Stimulated activated effector memory CD8-positive, alpha-beta T cell treated with anti-CD3 and anti-CD28 coated beads, Interleukin-12 subunit alpha, Interleukin-12 subunit beta, amount 100 ng/mL, for 72 hours (primary cell): ENCODE measurements around the gene SPNS3.
A peak's percentile ranks its signal among the peaks of the same experiment; 100 is the strongest.

Experiments used
- ATAC-seq: fragments of 150-1000 bp; cut with Tn5 transposase; 2 replicates; pipeline ENCODE4 v1.10.0; 2021
- DNase-seq, 2 donors: peaks; one replicate each; pipeline ENCODE4 v3.0.0; 2021 to 2022; ENCODE audit warnings: low spot score in 2 of 2
- H3K27ac Mint-ChIP-seq: one replicate; pipeline ENCODE4 v1.8.0; 2022; ENCODE audit warnings: mild to moderate bottlenecking, mixed read lengths
- H3K36me3 Mint-ChIP-seq: one replicate; pipeline ENCODE4 v1.8.0; 2022; ENCODE audit warnings: mild to moderate bottlenecking, mixed read lengths
- H3K4me1 Mint-ChIP-seq: one replicate; pipeline ENCODE4 v1.8.0; 2022; ENCODE audit warnings: mixed read lengths
- H3K4me3 Mint-ChIP-seq: one replicate; pipeline ENCODE4 v1.8.0; 2022; ENCODE audit warnings: mild to moderate bottlenecking, mixed read lengths
- H3K9me3 Mint-ChIP-seq: one replicate; pipeline ENCODE4 v1.8.0; 2022; ENCODE audit warnings: mixed read lengths

Gene SPNS3

DNA sequence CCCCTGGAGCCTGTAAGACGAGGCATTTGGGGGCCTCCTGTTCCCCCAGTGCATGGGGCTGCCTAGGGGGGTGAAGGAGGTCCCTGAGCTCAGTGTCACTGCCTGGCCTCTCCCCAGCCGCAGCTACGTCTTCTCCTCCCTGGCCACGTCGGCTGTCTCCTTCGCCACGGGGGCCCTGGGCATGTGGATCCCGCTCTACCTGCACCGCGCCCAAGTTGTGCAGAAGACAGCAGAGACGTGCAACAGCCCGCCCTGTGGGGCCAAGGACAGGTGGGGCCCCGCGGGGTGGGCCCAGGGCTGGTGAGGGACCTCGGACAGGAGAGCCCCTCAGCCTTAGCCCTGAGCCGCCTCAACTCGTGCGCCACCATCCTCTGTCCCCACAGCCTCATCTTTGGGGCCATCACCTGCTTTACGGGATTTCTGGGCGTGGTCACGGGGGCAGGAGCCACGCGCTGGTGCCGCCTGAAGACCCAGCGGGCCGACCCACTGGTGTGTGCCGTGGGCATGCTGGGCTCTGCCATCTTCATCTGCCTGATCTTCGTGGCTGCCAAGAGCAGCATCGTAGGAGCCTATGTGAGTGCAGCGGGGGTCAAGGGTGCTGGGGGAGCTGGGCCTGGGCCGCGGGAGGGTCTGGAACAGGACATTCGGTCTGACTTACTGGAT lies 99.3 kb downstream of the SPNS3 start:
- H3K4me3 Mint-ChIP-seq: no peak overlapping the region
- no peak overlapping the region for H3K27ac Mint-ChIP-seq
- ATAC-seq: no peak

GRCh38 chr17:4533523-4534504 lies 100.1 kb downstream of the SPNS3 start:
- Mint-ChIP-seq H3K4me1 (no peaks in the 10 kb centered on the region), H3K36me3 (peaks cover 15% of the 10 kb centered on the region), H3K9me3 (no peaks in the 10 kb centered on the region), H3K27ac (no peak overlapping the region), H3K4me3 (no peak overlapping the region)
- DNase-seq (no peak), ATAC-seq (no peak)

More for the DNA sequence above, 99.3 kb downstream of the SPNS3 start:
- Mint-ChIP-seq H3K36me3 (peaks cover 13% of the 10 kb centered on the region), H3K9me3 (no peaks in the 10 kb centered on the region), H3K4me1 (no peaks in the 10 kb centered on the region)
- no peak for DNase-seq

DNA sequence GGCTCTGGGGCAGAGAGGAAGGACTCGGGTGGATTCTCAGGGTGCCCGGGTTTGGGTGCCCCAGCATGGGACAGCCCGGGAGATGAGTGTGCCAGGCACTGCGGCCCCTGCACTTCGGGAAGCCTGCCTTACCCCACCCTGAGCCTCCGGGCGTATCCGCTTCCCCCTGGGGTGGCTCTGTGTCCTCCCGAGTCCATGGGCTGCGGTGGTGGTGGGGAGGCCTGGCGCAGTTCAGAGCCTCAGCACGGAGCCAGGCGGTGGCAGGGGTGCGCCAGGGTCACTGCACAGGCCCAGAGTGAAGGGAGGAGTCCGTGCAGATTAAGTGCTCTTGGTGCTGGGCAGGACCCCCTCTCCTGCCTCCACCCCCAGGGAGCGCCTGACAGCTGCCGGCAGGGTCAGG lies 100.8 kb downstream of the SPNS3 start:
- Mint-ChIP-seq H3K4me3 (no peak overlapping the region), H3K4me1 (no peaks in the 10 kb centered on the region), H3K27ac (no peak overlapping the region), H3K9me3 (no peaks in the 10 kb centered on the region), H3K36me3 (peaks cover 22% of the 10 kb centered on the region)
- DNase-seq (no peak), ATAC-seq (no peak)

DNA sequence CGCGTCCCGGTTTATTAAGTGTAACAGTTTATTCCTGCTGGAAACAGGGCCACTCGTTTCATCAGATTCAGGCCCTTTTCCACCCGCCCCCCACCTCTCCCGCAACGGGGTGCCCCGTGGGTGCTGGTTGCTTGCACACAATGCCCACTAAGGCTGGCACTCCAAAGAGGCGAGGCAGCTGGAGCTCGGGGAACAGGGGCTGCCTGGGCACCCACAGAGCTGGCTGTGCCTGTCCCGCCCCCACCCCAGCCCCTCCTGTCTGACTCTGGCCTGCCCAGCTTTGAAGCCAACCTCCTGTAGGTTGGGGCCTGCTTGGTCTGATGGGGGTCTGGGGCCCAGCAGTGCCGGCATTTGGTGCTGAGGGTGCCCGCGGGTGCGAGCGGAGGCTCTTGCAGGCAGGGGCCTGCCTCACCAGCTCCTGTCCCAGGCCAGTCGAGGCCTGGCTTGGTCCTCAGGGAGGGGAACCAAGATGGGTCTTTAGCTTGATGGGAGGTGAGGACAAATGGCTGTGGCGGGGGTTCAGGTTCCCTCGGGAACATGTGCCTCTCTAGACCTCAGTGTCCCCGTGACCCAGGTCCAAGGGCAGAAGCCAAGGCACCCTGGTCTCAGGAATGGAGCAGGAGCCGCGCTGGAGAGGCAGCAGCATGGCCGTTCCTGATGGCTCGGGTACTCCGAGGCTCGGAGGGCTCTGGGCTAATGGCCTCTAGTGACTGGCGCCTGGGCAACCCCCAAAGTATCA lies 101.4 kb downstream of the SPNS3 start:
- Mint-ChIP-seq H3K36me3 (peaks cover 28% of the 10 kb centered on the region), H3K9me3 (no peaks in the 10 kb centered on the region), H3K27ac (peak overlapping the region; percentile 55), H3K4me1 (no peaks in the 10 kb centered on the region), H3K4me3 (no peak overlapping the region)
- DNase-seq (no peak), ATAC-seq (no peak)

- Mint-ChIP-seq H3K36me3 (peaks cover 35% of the 10 kb centered on the region), H3K27ac (peak overlapping the region; percentile 55), H3K4me1 (no peaks in the 10 kb centered on the region), H3K9me3 (no peaks in the 10 kb centered on the region), H3K4me3 (no peak overlapping the region)
- no peak for ATAC-seq
- DNase-seq: no peak
These were observed 102.0 kb downstream of the SPNS3 start for GRCh38 chr17:4535667-4536258.

DNA sequence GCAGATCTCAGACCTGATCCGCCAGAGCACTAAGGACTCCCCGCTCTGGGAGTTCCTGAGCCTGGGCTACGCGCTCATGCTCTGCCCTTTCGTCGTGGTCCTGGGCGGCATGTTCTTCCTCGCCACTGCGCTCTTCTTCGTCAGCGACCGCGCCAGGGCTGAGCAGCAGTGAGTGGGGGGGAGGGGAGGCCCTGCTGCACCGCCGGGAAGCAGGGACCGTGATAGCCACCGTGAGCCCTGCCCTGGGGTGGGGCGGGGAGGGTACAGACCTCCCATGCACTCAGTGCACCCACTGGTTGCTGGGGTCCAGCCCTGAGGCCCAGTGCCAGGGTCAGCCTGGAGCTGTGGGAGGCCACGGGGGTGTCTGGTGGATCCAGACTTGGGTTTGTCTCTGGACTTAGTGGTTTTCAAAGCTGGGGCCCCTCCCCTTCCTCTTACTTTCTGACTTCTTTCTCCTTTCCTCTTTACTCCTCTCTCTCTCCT lies 102.6 kb downstream of the SPNS3 start:
- ATAC-seq (peak; percentile 3), DNase-seq (no peak)
- peaks cover 39% of the 10 kb centered on the region for H3K36me3 Mint-ChIP-seq
- no peak overlapping the region for H3K4me3 Mint-ChIP-seq
- H3K9me3 Mint-ChIP-seq: no peaks in the 10 kb centered on the region
- H3K27ac Mint-ChIP-seq: no peak overlapping the region
- H3K4me1 Mint-ChIP-seq: no peaks in the 10 kb centered on the region

GRCh38 chr17:4536742-4537411 lies 103.1 kb downstream of the SPNS3 start:
- no peaks in the 10 kb centered on the region for H3K9me3 Mint-ChIP-seq
- no peak for DNase-seq
- peaks cover 42% of the 10 kb centered on the region for H3K36me3 Mint-ChIP-seq
- no peak overlapping the region for H3K4me3 Mint-ChIP-seq
- peak overlapping the region; percentile 17 for H3K27ac Mint-ChIP-seq
- H3K4me1 Mint-ChIP-seq: no peaks in the 10 kb centered on the region
- ATAC-seq: no peak
